GM18520 (cell line): Measurements from ENCODE around the gene FAM135A.

Experiments
- ATAC-seq: cut with Tn5 transposase; IDR thresholded peaks from one replicate; pipeline ENCODE4 v1.9.1; 2021; ENCODE audit not compliant: unreplicated experiment

FAM135A gene

GRCh38 chr6:70413114-70413991 lies at the start of gene FAM135A:
Gene FAM135A (plus strand): TSS chr6:70413508. CDS start chr6:70428343, 14,835 bp downstream.
- ATAC-seq = peak; percentile 72

GRCh38 chr6:70363741-70364493 lies 49.4 kb upstream of the FAM135A start:
- ATAC-seq = no peak

- ATAC-seq = peak; percentile 56
These were observed 43.9 kb upstream of the FAM135A start for GRCh38 chr6:70369332-70369950.

- ATAC-seq = no peak
These were observed 42.8 kb upstream of the FAM135A start for GRCh38 chr6:70370496-70370895.

GRCh38 chr6:70371454-70372105 lies 41.7 kb upstream of the FAM135A start:
- peak; percentile 36 for ATAC-seq

- ATAC-seq = no peak
These were observed 38.1 kb upstream of the FAM135A start for GRCh38 chr6:70375166-70375565.

GRCh38 chr6:70375882-70376281 lies 37.4 kb upstream of the FAM135A start:
- no peak for ATAC-seq

- ATAC-seq = no peak
These were observed 36.7 kb upstream of the FAM135A start for GRCh38 chr6:70376628-70377027.

GRCh38 chr6:70377372-70377771 lies 35.9 kb upstream of the FAM135A start:
- ATAC-seq = no peak

GRCh38 chr6:70379473-70380013 lies 33.8 kb upstream of the FAM135A start:
- ATAC-seq = no peak

- peak; percentile 97 for ATAC-seq
These were observed 33.1 kb upstream of the FAM135A start for GRCh38 chr6:70380252-70380651.

- ATAC-seq = no peak
These were observed 32.4 kb upstream of the FAM135A start for GRCh38 chr6:70380771-70381416.

GRCh38 chr6:70381417-70381782 lies 31.9 kb upstream of the FAM135A start:
- ATAC-seq = no peak

GRCh38 chr6:70385901-70386300 lies 27.4 kb upstream of the FAM135A start:
- no peak for ATAC-seq

GRCh38 chr6:70388814-70389213 lies 24.5 kb upstream of the FAM135A start:
- ATAC-seq = no peak

- ATAC-seq = no peak
These were observed 24.0 kb upstream of the FAM135A start for GRCh38 chr6:70389261-70389660.

- no peak for ATAC-seq
These were observed 23.2 kb upstream of the FAM135A start for GRCh38 chr6:70390067-70390466.

GRCh38 chr6:70391492-70391891 lies 21.8 kb upstream of the FAM135A start:
- no peak for ATAC-seq

- ATAC-seq = no peak
These were observed 18.6 kb upstream of the FAM135A start for GRCh38 chr6:70394518-70395300.

- ATAC-seq = no peak
These were observed 18.0 kb upstream of the FAM135A start for GRCh38 chr6:70395301-70395672.
